NAMALWA (cell line): ENCODE results near the gene RPN2.
"Not testable (repeated sequence)": the region's sequence is repeated elsewhere in the genome, so short reads cannot be mapped to it uniquely, and the experiment has no call there.

Source experiments
- DNase-seq: peaks from one replicate; pipeline ENCODE4 v3.0.0-alpha.2; 2015; ENCODE audit warnings: low spot score

RPN2 gene

GRCh38 chr20:37178839-37179682 lies at the start of gene RPN2, which contains the start of gene MROH8:
RPN2 (plus strand) TSS chr20:37179330; CDS start chr20:37179357, 27 bp downstream.
MROH8 (minus strand) TSS chr20:37179548.
- peak; percentile 96 for DNase-seq

GRCh38 chr20:37131486-37131885 lies 47.6 kb upstream of the RPN2 start:
- DNase-seq, result no peak

- DNase-seq, result no peak
Observed at GRCh38 chr20:37133952-37134351, 45.2 kb upstream of the RPN2 start.

- DNase-seq, result no peak
Observed at GRCh38 chr20:37137547-37137946, 41.6 kb upstream of the RPN2 start.

GRCh38 chr20:37142708-37143107 lies 36.4 kb upstream of the RPN2 start:
- DNase-seq, result no peak

GRCh38 chr20:37144856-37145404 lies 34.2 kb upstream of the RPN2 start:
- no peak for DNase-seq

GRCh38 chr20:37147250-37147649 lies 31.9 kb upstream of the RPN2 start:
- no peak for DNase-seq

- not testable (repeated sequence) for DNase-seq
Observed at GRCh38 chr20:37150864-37151263, 28.3 kb upstream of the RPN2 start.

GRCh38 chr20:37151529-37151928 lies 27.6 kb upstream of the RPN2 start:
- DNase-seq, result no peak

GRCh38 chr20:37152284-37152683 lies 26.8 kb upstream of the RPN2 start:
- no peak for DNase-seq

- no peak for DNase-seq
Observed at GRCh38 chr20:37154684-37155298, 24.3 kb upstream of the RPN2 start.

- DNase-seq, result no peak
Observed at GRCh38 chr20:37155987-37156386, 23.1 kb upstream of the RPN2 start.

- DNase-seq, result no peak
Observed at GRCh38 chr20:37158248-37158647, 20.9 kb upstream of the RPN2 start.

GRCh38 chr20:37160683-37161082 lies 18.4 kb upstream of the RPN2 start:
- DNase-seq, result no peak

GRCh38 chr20:37161830-37162549 lies 17.1 kb upstream of the RPN2 start:
- no peak for DNase-seq

GRCh38 chr20:37162646-37163045 lies 16.5 kb upstream of the RPN2 start:
- no peak for DNase-seq

- no peak for DNase-seq
Observed at GRCh38 chr20:37163832-37164554, 15.1 kb upstream of the RPN2 start.

- DNase-seq, result no peak
Observed at GRCh38 chr20:37165031-37165430, 14.1 kb upstream of the RPN2 start.

- no peak for DNase-seq
Observed at GRCh38 chr20:37166867-37167266, 12.3 kb upstream of the RPN2 start.

- DNase-seq, result no peak
Observed at GRCh38 chr20:37172836-37173235, 6.3 kb upstream of the RPN2 start.

GRCh38 chr20:37179683-37180524 lies 774 bp downstream of the RPN2 start:
- peak; percentile 60 for DNase-seq
